Hematopoietic multipotent progenitor cell treated with erythropoietin and hydrocortisone succinate and interleukin-3 and kit ligand, for 15 days (in vitro differentiated cells): ENCODE measurements around the gene PALD1.

Source experiments
- DNase-seq: peaks from one replicate; pipeline ENCODE4 v3.0.0-alpha.2; 2015; ENCODE audit warnings: low spot score

The PALD1 gene

DNA sequence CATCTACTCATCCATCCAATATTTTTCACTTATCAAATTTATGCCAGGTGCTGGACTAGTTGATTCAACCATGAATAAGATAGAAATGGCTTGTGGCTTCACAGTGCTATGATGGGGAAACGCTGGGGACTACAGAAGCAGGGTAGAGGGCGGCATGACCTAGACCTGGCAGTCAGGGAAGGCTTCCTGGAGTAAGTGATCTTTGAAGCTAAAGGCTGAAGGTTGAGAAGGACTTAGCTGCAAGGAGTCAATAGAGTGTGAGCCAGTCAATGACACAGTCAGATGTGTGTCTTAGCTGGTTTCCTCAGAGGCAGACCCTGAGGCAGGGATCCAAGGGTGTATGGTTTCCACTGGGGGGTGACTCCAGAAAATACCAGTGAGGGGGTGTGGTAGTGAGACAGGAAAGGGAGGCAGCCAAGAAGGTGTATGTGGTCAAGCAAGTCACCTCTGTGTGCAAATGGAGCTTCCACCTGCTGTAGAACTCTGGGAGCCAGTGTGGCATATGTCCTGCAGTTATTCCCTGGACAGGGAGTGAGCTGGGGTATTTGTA is 113.7 kb downstream of the PALD1 start:
- DNase-seq, result no peak

DNA sequence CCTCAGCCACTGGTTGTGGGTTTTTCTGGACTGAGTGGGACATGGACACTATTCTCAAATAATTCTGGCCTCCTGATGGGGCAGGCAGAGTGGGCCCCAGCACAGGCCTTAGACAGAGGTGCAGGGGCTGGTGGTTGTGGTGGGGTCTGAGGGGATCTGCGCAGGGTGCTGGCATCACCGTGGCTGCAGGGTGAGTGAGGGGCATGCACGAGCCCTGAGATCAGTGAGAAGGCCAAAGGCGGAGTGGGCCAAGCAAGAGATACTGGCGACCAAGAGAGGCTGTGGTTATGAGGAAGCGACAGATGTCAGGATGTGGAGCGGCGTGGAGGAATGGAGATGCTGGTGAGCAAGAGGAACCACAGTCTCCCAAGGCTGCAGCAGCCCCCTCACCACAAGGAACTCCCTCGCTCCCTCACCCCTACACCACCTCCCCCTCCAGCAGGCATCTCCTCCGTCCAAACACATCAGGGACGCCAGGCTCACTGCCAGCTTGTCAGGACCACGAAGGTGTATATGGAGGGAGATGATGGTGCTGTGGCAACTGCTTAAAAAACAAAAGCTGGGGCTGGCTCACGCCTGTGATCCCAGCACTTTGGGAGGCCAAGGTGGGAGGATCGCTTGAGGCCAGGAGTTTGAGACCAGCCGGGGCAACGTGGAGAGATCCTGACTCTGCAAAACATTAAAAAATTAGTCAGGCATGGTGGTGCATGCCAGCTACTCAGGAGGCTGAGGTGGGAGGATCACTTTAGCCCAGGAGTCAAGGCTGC is 114.4 kb downstream of the PALD1 start:
- DNase-seq, result no peak

DNA sequence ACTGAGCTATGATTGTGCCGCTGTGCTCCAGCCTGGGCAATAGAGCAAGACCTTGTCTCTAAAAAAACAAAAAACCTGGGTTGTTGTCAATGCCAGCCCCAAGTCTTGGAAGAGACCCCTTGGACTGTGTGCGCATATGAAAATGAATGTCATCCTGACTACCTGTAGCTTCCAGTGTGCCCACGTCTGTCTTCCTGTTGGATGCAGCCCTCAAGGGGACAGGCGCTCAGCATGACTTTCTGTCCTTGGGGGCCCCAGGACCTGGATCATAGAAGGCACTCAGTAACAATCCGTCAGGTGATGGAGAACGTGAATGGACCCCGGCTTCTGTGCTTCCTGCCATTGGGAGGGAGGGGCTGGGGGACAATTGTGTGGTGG is 114.9 kb downstream of the PALD1 start:
- no peak for DNase-seq

DNA sequence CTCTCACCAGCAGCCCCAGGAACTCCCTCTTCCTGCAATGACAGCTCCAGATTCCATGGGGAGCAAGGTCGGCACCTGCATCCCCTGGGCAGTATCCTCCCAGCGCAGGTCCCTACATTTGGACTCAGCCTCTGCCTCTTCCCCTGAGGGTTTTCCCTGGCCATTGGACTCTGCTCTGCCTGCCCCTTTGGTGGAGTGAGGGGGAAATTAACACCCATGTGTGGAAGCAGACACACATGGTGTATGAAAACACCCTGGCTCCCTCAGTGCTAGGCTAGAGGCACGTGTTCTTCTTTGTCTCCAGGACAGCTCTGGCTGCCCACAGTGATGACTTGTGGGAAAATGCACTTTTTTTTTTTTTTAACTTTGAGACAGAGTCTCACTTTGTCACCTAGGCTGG is 115.6 kb downstream of the PALD1 start:
- no peak for DNase-seq

DNA sequence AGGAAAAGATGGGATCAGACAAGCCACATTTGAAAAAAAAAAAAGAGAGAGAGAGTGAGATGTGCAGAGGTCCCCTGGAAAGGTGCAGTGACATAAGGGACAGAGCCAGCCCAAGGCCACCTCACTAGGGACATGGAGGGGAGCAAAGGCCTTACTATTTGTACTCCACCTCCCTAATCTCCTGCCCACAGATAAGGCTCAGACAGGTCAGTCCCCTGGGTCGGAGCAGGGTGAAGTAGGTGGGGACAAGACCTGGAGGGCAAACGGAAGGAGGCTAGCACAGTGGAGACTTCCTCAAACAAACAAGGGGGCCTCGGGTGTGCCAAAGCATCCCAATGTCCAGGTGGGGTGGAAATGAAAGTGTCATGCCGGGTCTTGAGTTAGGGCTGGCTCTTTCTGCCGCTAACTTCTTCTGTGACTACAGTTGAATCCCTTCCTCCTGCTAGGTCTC is 117.0 kb downstream of the PALD1 start:
- no peak for DNase-seq

DNA sequence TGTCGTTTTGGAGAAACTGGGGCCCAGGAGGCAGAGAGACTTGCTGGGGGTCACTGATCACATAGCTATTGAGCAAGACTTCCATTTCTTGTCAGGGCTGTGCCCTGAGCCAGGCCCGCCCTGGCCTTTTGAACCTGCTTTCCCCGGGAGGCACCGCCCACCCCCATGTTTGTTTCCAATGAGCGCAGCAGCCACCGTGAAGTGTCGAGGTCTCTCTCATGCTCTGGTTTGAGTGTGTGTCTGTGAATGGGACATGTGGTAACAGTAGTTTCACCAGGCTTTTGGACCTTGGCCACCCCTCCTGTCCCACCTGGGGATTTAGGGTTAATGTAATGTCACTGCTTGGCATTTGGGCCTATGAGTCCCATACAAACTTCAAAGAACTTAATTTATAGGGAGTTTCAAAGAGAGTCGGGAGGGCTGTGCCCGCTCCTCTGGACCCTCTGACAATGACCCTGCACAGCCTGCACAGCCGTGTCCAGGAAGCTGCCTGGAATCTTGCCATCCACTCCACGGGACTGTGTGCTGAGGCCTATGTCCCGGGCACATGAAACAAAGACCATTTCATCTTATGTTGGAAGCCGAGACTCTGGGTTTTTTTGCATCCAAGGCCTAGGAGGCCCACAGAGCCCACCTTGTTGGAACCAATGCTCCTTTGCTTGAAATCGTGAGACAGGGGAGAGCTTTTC is 117.7 kb downstream of the PALD1 start:
- DNase-seq, result no peak

DNA sequence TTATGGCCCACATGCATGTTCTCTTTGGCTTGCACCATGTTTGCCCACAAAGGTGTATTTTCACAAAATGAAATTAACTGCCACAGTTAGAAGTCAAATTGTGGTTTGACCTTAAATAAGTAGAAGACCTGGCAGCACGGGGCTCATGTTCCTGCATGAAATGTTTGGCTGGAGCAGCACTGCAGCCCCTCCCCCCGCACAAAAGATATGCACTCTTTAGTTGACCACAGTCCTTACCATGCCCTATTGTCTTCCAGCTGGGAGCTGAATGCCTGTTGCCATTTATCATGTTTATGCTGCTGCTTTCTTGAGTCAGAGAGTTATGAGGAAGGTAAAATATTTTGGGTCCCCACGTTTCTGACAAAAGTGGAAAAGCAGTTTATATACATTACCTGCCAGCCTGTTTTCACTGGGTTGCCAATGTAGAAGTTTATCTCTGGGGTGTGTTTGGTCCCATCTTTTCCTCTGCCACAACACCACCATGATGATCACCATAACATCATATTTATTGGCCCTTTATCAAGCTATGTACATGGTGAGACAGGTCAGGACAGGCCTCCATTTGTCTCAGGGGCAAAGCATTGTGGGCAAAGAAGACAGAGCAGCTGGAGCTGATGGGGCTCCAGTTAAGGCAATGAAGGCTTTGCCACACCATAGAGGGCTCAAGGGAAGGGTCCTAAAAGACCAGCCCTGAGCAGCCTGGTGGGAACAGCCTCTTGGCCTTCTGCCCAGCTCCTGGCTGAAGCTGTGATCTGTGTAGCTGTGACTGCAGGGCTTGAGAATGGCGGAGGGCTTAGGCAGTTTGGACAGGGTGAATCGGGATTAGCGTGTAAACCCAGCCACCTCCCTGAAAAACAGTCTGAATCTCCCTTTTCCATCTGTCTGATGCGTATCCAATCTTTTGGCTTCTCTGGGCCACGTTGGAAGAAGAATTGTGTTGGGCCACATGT is 118.6 kb downstream of the PALD1 start:
- no peak for DNase-seq

DNA sequence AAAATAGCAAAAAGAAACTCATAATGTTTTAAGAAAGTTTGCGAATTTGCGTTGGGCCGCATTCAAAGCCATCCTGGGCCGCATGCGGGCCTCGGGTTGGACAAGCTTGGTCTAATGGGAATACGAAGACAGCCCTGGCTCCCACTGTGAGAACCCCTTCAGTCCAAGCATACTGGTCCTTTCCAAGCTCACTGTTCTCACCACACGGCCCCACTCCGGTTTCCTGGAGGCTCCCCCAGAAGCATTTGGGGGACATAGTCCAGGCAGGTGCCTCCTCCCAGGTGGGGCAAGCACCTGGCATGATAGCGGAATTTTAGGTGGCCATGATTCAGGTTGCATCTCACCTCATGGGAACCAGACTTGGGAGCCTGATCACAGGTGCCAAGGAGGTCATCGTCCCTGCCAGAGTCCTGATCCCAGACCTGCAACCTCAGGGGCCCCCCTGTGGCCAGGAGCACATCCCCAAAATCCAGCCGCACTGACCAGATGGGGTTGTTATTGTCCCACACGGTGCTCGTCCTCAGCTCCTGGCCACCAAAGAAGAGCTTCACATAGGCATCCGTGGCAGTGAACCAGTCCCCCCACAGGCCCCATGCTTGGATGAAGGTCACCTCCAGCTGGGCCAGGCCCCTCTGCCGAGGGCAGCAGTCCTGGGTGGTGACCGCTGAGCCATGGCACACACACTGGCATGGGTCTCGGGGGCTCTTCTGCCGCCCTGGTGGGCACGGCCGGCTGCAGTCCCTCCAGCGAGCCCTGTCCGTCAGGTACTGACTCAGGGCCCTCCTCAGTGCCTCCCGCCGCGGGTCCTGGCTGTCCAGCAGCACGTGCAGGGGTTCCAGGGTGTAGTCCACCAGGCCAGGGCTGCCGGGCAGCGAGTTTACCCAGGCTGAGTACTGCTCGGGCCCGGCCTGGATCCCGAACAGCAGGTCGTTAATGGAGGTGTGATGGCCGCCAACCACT is 119.6 kb downstream of the PALD1 start:
- DNase-seq, result no peak

DNA sequence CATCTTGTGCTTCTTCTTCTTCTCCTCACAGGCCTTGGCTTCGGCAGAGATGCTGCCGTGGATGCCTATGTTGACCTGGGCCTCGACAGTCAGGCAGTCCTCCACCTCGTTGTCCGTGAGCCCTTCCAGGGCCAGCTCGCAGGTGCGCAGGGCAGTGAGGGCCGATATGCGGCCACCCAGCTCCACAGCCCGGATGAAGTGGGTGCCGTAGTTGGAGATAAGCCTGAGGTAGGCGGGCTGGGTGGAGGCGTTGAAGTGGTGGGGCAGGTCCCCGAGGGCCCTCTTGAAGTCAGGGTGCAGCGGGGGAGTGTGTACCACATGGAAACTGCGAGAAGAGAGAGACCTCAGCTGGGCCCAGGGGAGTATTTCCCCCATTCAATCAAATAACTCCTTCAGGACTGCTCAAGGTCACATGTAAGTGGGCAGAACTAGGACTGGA is 120.3 kb downstream of the PALD1 start:
- no peak for DNase-seq

DNA sequence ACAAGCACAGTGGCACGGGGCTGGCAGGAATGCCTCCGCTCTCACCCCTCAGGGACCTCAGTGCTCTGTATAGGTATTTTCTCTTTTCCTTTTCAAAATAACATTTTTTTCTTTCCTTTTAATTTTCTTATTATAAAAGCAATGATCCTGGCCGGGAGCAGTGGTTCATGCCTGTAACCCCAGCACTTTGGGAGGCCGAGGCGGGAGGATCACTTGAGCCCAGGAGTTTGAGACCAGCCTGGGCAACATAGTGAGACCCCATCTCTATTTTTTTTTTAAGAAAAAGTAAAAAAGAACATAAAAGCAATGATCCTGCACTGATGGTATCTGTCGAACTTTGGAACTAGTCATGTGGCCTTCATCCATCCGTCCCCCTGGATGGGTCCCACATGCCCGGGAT is 120.8 kb downstream of the PALD1 start:
- DNase-seq, result no peak

DNA sequence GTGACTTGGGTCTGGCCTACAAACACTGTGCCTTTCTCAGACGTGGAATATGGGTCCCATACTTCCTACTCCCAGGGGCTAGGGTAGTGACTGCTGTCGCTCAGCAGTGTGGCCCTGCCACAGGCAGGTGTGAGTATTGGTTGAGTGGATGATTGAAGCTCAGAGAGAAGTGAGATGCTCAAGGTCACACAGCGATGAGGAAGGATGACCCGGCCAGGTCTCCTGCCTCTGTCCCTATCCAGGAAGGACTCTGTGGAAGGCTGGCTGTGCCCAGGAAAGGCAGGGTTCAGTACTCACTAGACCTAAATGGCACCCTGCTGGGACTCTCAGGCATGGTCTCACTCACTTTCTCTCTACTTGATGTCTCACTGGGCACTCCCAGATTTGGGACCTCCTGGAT is 121.2 kb downstream of the PALD1 start:
- no peak for DNase-seq

DNA sequence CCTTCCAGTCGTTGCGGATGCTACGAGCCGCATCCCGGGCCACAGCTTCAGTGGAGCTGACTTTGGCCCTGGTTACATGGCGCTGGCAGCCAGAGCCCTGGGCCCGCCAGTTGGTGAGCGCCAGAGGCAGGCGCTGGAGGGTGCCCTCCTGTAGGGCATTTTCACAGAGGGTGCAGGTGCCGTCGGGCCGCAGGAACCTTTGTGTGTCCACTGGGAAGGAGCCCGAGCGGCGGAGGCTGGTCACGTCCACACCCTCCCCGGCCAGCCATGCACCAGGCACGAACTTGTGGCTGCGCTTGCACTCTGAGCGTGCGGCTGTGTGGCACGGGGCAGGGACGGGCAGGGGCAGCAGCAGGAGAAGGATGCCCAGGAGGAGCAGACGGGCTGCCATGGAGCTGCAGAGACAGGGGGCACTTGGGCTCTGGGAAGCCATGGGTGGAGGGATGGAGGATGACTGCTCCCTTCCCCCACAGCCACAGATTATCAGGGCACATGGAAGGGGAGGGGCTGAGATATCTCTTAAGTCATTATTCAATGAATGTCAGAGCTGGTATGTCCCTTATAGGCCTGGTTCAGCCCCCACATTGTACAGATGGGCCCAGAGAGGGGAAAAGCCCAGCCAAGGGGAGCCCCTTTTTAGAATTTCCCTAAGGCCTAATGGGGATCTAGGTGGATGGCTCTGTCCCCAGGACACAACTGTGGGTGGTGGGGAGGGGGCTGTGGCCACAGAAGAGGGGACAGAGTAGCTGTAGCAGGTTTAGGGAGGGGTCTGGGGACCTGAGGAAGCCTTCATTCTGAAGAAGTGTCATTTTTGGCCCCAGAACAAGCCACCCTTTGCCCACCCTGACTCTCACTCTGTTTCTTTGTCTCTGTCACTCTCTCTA is 122.2 kb downstream of the PALD1 start:
- no peak for DNase-seq

DNA sequence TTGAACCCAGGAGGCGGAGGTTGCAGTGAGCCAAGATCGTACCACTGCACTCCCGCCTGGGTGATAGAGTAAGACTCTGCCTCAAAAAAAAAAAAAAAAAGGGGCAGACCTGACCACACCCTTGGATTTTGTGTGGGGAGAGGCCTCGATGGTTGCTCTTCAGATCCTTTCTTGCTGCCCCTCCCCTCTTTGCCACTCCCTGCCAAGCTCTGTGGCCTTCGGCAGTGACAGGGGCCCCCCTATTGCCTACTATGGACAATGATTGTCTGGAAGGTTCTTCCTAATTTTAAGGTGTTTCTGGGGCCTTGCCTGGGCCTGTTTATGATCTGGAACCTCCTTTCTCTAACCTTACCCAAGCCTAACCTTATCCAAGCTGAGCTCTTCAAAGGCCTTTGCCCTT is 123.2 kb downstream of the PALD1 start:
- no peak for DNase-seq

DNA sequence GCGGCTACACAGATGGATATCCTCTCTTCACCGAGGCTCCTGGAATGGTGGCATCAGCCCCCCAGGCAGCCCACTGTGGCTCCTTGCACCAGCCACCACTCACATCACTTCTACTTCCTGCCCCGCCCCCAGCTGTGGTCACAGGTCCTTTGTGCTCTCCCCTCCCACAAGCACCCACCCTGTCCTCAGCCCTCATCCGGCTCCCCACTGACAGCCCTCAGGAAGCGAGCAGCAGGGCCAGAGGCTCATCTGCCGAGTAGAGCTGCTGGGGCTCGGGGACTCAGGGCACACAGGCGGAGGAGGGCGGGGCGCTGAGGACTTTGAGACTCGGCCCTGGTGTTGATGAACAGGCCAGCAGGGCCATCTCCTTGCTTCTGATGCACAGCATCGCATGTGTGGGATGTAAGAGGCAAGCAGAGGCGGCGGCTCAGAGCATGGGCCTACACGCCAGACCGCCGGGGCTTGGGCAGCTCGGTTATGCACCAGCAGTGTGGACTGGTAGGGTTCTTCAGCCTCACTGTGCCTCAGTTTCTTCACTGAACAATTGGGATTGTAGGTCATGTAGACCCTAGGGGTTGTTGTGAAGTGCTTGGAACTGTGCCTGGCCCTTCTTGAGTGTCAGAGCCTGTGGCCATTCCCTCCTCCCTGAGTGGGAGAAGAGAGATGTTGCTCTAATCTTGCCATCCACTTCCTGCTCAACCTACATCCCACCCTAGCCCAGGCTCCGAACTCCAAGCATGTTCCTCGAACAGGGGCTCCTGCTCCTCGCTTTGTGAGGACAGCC is 124.3 kb downstream of the PALD1 start, which contains the start of gene PRF1:
PRF1 (minus strand) TSS at position 77 of the 784 bp plus-strand sequence. CDS start 1,839 bp downstream, outside the sequence.
- no peak for DNase-seq

DNA sequence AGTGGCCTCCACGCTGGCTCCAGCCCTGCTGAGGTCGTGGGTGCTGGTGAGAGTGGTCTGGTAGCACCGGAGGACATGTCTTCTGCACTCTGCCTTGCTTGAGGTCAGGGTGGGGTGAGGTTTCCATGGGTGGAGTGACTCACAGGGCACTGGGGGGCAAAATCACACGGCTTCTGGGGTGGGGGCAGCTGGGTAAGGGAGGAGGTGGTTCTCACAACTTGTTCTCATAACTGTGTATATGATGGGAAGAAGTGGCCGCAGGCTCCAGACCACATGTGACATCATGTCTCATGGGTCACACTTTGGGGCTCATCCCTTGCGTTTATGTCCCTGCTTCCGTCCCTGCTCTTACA is 124.9 kb downstream of the PALD1 start:
- no peak for DNase-seq

DNA sequence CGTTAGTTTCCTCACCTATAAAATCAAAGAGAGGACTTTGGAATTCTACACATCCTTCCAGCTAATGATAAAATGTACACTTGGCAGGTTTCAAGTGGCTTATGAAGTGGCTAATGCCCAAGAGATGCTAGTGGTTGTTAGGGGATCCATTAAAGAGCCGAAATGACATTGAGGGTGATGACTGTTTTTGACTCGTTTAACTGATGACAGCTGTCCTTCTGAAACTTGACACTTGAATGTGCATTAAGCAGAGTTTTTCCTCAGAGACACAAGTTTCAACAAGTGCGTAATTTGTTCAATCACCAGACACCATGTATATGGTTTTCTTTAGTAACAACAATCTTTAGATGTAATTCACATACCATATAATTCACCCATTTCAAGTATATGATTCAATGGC is 125.5 kb downstream of the PALD1 start:
- DNase-seq, result no peak

DNA sequence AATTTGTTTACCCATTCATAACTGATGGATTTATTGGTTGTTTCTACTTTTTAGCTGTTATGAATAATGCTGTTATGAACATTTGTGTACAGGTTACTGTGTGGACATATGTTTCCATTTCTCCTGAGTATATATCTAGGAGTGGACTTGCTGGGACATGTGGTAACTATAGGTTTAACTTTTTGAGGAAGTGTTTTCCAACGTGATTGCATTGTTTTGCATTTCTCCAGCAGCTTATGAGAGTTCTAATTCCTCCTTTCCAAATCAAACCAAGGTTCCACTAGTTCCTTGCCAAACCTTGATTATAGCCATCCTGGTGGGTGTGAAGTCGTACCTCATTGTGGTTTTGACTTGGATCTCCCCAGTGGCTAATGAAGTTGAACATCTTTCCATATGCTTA is 126.6 kb downstream of the PALD1 start:
- no peak for DNase-seq

DNA sequence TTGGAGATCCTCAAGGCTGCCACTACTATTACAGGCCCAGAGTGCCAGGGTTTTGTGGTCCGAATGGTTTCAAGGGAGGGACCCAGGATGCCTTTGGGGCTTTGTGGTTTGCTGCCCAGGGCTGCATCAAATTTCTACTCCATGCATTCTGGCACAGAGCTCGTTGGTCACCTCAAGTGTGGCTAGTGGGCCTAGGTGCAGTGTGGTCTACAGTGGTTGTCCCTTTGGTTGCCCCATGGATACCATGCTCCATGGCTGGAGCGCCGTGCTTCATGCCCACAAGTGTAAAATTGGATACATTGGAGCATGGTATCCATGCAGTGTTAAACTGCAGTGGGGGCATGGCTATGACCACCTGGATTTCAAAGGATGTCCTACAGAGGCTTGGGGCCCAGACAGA is 129.4 kb downstream of the PALD1 start:
- DNase-seq, result no peak

DNA sequence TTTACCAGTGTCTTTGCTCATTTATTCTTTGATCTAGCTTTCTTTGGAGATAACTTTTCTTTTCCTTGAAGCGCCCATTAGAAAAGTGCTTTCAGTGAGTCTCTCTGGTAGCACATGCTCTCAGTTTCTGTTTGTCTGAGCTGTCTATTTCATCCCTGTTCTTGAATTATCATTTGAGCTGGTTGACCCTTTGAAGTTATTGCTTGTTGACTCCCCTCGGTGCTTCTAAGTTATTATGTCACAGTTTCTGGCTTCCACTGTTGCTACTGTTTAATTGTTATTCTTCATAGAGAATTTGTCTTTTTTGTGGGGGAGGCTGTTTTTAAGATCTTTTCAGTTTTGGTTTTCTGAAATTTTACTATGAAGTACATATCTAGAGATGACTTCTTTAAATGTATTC is 135.4 kb downstream of the PALD1 start:
- DNase-seq, result no peak
